Mesenteric fat pad (tissue), 1 donor: ENCODE measurements around the gene CA4. TPM values are rescaled to one million over a fixed set of nuclear protein-coding genes. Genes with fewer than 3 reads are reported as not detected.
"Not testable (repeated sequence)": the region's sequence is repeated elsewhere in the genome, so short reads cannot be mapped to it uniquely, and the experiment has no call there.

Experiments used
- DNase-seq: peaks from one replicate; pipeline ENCODE4 v3.0.0-alpha.2; 2020; ENCODE audit warnings: low spot score
- total RNA-seq: library from RNA; stranded (reverse); fragmentation: NEBNext Ultra II Directional; extraction: Animal tissue kit (Norgen Biotek cat#: 25700); gene quantifications from one replicate; pipeline ENCODE4 v1.2.1, GENCODE V29; 2021
- donor health status: DM: yes; HTN: yes; CAD: no.

The CA4 gene
- total RNA-seq, 1 donor from 2014 or later, result 100 TPM

DNA sequence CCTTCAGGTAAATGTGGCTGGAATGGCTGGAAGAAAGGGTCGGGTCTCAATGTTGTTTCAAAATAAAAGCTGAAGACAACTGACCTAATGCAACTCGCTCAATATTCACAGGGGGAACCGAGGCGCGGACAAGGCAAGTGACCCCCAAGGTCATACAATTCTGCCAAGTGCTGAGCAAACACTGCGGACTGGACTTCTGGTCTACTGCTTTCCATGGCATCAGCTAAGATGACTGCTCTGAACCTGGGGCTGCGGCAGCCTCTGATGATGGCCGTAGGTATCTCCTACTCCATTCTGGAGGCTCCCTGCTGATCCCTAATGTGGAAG, 21.9 kb downstream of the CA4 start:
- DNase-seq, result no peak

DNA sequence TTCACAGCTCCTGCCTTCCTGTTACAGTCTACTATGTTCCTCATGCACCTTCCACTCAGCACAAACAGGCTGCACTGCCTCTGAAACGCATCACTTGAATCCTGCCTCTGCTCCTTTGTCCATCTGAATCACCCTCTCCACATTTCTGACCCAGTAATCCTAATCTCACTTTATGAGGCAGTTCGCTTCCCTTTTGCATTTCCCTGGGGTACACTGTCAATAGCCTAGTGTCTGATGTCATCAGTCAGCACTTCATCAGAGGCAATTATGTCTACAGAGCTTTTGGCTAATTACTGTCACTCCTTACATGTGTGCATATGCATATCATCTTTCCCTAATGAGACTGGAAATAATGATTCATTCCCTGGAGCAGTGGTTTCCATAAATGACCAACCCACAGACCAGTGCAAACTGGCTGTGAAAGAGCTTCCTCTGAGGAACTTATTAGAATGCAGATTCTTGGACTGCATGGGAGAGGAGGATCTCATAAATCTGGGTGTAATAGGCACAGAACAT, 23.6 kb downstream of the CA4 start:
- DNase-seq, result no peak

DNA sequence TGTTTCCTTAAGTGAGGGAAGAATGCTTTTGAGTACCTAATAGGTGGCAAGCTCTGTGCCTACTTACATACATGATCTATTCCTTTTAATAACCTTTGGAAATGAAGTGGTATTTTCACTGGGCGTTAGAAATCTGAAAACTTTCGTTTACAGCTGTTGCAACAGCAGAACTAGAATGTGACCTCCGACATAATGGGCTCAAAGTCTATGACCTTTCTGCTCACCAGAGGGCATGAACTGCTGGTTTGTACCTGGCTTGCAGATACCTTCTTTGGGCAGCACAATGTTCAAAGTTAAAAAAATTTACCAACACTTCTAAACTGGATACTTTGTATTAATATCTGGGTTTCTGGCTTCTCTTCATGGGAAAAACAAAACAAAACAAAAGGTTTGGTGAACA, 24.3 kb downstream of the CA4 start:
- no peak for DNase-seq

DNA sequence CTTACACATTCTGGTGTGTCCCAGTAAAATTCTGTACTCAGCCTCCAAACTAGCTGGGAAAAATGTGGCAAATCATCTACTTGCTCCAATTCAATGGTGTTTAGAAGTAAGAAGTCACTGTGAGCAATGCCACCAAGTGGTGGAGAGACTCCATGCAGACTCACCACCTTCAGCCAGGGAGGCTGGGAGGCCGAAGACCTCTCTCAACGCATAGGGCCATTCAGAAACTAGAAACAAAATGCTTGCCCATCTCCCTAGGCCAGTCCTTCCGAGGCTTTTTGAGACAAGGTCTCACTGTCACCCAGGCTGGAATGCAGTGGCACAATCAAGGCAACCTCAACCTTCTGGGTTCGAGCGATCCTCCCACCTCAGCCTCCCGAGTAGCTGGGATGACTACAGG, 25.0 kb downstream of the CA4 start:
- DNase-seq, result not testable (repeated sequence)

DNA sequence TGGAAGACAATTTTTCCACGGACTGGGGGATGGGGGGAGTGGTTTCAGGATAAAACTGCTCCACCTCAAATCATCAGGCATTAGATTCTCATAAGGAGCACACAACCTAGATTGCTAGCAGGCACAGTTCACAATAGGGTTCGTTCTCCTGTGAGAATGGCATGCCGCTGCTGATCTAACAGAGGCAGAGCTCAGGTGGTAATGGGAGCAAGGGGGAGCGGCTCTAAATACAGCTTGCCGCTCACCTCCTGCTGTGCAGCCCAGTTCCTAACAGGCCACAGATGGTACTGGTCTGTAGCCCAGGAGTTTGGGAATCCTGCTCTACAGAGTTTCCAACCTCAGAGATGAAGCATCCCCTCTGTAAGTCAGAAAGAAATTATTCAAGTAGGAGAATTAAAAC, 27.0 kb downstream of the CA4 start:
- not testable (repeated sequence) for DNase-seq

- not testable (repeated sequence) for DNase-seq
Observed at GRCh38 chr17:60178180-60178579, 28.4 kb downstream of the CA4 start.

- DNase-seq, result not testable (repeated sequence)
Observed at GRCh38 chr17:60180380-60180779, 30.6 kb downstream of the CA4 start.

- DNase-seq, result not testable (repeated sequence)
Observed at GRCh38 chr17:60186372-60186771, 36.6 kb downstream of the CA4 start.

- not testable (repeated sequence) for DNase-seq
Observed at GRCh38 chr17:60186846-60187745, 37.3 kb downstream of the CA4 start.

DNA sequence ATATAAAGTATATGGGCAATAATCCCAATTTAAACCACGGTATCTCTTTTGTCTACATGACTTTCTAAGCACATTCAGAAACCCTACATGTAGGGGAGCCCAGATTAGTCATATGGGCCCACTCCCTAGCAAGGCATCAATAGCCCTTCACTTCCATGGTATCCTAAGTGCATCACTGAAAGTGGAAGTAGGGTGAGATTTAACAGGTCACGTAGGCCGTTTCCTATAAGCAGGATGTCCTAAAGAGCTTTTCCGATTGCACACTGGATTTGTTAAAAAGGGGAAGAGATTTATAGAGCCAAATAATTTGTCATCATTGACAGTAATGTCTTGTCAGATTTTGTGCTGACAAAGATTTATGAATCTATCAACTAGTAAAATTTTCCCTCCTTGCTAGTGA, 39.0 kb downstream of the CA4 start:
- DNase-seq, result no peak

DNA sequence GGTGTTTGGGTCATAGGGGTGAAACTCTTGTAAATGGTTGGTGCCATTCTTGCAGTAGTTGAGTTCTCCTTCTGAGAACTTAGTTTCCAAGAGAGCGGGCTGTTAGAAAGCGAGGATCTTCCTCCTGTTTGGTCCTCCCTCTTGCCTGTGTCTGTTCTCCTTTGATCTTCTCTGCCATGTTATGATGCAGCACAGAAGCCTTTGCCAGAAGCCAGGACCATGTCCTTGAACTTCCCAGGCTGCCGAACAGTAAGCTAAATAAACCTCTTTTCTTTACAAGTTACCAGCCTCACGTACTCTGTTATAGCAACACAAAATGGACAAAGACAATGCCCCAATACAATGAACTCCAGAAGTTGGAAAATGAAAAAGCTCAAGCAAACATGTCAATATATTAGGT, 40.3 kb downstream of the CA4 start:
- DNase-seq, result not testable (repeated sequence)

GRCh38 chr17:60193032-60193431, 43.3 kb downstream of the CA4 start:
- DNase-seq, result not testable (repeated sequence)

- no peak for DNase-seq
Observed at GRCh38 chr17:60193482-60193881, 43.7 kb downstream of the CA4 start.

- not testable (repeated sequence) for DNase-seq
Observed at GRCh38 chr17:60194141-60194540, 44.4 kb downstream of the CA4 start.

DNA sequence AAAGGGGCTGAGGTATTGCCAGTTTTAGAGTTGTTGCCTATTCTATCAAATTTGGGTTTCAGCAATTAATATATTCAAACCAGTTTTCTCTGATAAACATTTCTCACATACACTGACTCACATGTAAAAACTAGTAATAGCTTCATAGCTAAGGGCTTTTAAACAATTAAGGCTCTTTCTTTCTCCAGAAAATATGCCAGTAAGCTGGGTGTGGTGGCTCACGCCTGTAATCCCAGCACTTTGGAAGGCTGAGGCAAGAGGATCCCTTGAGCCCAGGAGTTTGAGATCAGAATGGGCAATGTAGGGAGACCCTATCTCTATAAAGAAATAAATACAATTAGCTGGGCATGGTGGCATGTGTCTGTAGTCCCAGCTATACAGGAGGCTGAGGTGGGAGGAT, 48.9 kb downstream of the CA4 start:
- not testable (repeated sequence) for DNase-seq

DNA sequence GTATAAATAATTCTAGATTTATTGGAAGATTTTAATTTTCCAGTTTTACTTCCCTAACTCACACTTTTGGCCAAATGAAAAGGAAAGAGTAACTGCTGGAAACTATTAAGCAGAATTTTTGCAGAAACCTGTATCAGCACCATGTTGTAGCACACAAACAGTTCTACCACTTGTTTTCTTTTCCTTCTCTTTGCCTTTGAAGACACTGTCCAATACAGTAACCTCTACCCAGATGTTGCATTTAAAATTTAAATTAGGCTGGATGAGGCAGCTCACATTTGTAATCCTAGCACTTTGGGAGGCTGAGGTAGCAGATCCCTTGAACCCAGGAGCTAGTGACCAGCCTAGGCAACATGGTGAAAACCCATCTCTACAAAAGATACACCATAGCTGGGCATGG, 56.0 kb downstream of the CA4 start:
- not testable (repeated sequence) for DNase-seq

GRCh38 chr17:60208302-60208701, 58.5 kb downstream of the CA4 start:
- not testable (repeated sequence) for DNase-seq

Other genes starting within 250 kb of the CA4 start
- gene RNFT1, start 185.2 kb upstream of the CA4 start, total RNA-seq, result 30.7 TPM
- gene HEATR6, start 71.1 kb upstream of the CA4 start, total RNA-seq, result 10.9 TPM
- 69.6 TPM for gene USP32, start 242.2 kb downstream of the CA4 start, total RNA-seq